Thymus (tissue), 11 donors: Measurements from ENCODE around the gene TUBB6. TPM values are rescaled to one million over a fixed set of nuclear protein-coding genes. Genes with fewer than 3 reads are reported as not detected.

Source experiments
- DNase-seq, 9 donors: peaks; one replicate each; pipeline ENCODE4 v3.0.0-alpha.2; 2013; ENCODE audit warnings: low spot score in 9 of 9, low read depth in 6 of 9, missing footprints in 1 of 9
- H3K27ac ChIP-seq, 2 donors: one replicate each; pipeline ENCODE4 v1.5.1; 2013; ENCODE audit warnings: control low read depth in 1 of 2, low read depth in 1 of 2, low read length in 1 of 2, mild to moderate bottlenecking in 1 of 2, moderate library complexity in 1 of 2
- H3K27me3 ChIP-seq, 2 donors: one replicate each; pipeline ENCODE4 v1.5.1; 2013; ENCODE audit warnings: low read length in 1 of 2; ENCODE audit not compliant: control insufficient read depth in 2 of 2, insufficient read depth in 1 of 2
- H3K36me3 ChIP-seq, 2 donors: one replicate each; pipeline ENCODE4 v1.5.1; 2013; ENCODE audit warnings: low read length in 1 of 2, mild to moderate bottlenecking in 1 of 2, moderate library complexity in 1 of 2; ENCODE audit not compliant: control insufficient read depth in 2 of 2, insufficient read depth in 2 of 2
- H3K4me1 ChIP-seq, 2 donors: one replicate each; pipeline ENCODE4 v1.5.1; 2013; ENCODE audit warnings: low read length in 2 of 2; ENCODE audit not compliant: control insufficient read depth in 2 of 2, insufficient read depth in 2 of 2
- H3K4me3 ChIP-seq, 2 donors: one replicate each; pipeline ENCODE4 v1.5.1; 2013; ENCODE audit warnings: low read length in 2 of 2, control low read depth in 1 of 2, mild to moderate bottlenecking in 1 of 2
- H3K9me3 ChIP-seq, 2 donors: one replicate each; pipeline ENCODE4 v1.5.1; 2013; ENCODE audit warnings: low read length in 1 of 2, mild to moderate bottlenecking in 1 of 2; ENCODE audit not compliant: control insufficient read depth in 2 of 2, insufficient read depth in 1 of 2
- WGBS: extraction: QIAGEN DNeasy Blood & Tissue Kit; methylation state at CpG from one replicate; pipeline ENCODE4 v1.1.7; 2013; 5-methylcytosine and 5-hydroxymethylcytosine counted together
- polyA plus RNA-seq: library from polyadenylated mRNA; stranded (reverse); fragments of 200-250 nt; gene quantifications from one replicate; pipeline ENCODE4 v1.2.3, GENCODE V29; 2013
- total RNA-seq: library from RNA; stranded (reverse); fragments of 120-200 nt; gene quantifications from one replicate; pipeline ENCODE4 v1.2.4, GENCODE V29; 2013
- donor health status: healthy.

Gene TUBB6
- total and polyA plus RNA-seq, 2 donors: 24.9 to 46.6 TPM

DNA sequence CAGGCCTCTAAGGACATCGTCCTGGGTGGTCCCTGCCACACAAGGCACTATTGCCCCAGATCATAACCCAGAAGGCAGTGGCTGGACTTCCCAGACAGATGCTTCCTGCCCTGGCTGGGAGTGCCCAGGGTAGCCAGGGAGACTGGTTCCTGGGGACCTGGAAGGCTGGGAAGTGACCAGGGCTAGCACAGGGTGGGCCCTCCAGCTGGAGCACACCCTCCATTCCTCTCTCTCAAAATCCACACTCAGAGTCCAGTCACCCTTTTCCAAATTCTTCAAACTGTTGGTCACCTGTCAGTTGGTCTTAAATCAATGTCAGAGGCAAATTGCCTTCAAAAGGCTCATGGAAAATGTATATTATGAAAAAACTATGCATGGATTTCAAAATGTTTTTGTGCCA is 11.6 kb upstream of the TUBB6 start:
- H3K4me3 ChIP-seq: no peak overlapping the region
- peaks cover 0 to 4% of the 10 kb centered on the region in 2 donors for H3K27me3 ChIP-seq
- no peaks in the 10 kb centered on the region for H3K36me3 ChIP-seq
- H3K27ac ChIP-seq: no peak overlapping the region
- 94% methylated on average over 1 of the region's 1 CpG for WGBS
- no peak for DNase-seq
- no peaks in the 10 kb centered on the region for H3K4me1 ChIP-seq
- H3K9me3 ChIP-seq: peaks cover 0 to 3% of the 10 kb centered on the region in 2 donors

DNA sequence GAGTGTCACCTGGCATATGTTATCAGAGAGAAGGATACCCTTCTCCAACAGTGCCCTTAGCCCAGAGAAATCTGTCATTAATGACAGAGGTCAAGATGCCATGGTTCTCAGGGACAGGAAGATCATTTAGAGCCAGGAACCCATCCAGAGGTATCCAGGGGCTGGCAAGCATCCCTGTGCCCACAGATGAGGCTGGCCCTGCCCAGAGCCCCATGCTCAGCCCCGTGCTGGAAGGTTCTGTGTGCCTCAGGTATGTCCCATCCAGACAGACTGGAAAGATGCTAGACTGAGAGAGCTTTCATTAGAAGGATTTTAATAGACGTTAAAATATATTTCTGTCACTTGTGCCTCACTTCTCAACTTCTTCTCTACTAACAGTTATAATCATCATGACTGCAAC is 8.2 kb upstream of the TUBB6 start:
- H3K4me3 ChIP-seq: no peak overlapping the region
- H3K27ac ChIP-seq: no peak overlapping the region
- H3K4me1 ChIP-seq: no peaks in the 10 kb centered on the region
- peaks cover 0 to 11% of the 10 kb centered on the region in 2 donors for H3K27me3 ChIP-seq
- WGBS: 91% methylated on average over 2 of the region's 2 CpGs
- peaks cover 0 to 3% of the 10 kb centered on the region in 2 donors for H3K9me3 ChIP-seq
- no peaks in the 10 kb centered on the region for H3K36me3 ChIP-seq
- DNase-seq: no peak

DNA sequence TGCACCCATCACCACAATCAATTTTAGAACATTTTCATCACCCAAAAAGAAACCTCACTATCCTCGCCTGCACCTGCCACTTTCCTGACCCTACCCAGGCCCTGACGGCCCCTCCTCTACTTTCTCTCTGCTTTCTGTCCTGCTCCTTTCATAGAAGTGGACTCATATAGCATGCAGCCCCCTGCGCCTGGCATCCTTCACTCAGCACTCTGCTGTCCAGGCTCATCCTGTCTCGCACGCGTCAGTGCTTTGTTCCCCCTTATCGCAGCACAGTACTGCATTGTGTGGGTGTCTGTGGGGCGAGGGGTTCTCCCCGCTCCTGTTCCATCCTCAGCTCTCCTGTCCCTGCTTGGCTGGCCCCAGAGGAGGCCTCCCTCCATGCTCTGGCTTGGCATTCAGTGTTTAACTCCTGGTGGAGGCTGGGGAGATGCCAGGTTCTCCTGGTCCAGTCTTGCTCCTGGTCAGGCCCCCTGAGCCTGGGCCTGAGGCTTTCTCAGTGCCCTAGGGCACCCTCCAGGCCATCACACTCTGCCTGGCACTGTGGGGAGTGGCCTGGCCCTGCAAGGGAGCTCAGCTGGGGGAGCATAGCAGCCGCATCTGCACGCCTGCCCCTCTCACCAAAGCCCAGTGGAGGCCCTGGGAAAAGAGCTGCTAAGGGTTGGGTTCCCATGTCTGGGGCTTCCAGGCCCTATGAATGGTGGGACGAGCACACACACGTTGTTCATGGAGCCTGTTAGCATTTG is 6.6 kb upstream of the TUBB6 start:
- 97% methylated on average over 13 of the region's 13 CpGs for WGBS
- Histone ChIP-seq H3K4me1 (peaks cover 0 to 3% of the 10 kb centered on the region in 2 donors), H3K9me3 (peaks cover 0 to 3% of the 10 kb centered on the region in 2 donors), H3K36me3 (no peaks in the 10 kb centered on the region), H3K27ac (no peak overlapping the region), H3K4me3 (no peak overlapping the region), H3K27me3 (peaks cover 6 to 27% of the 10 kb centered on the region in 2 donors)
- DNase-seq: no peak

DNA sequence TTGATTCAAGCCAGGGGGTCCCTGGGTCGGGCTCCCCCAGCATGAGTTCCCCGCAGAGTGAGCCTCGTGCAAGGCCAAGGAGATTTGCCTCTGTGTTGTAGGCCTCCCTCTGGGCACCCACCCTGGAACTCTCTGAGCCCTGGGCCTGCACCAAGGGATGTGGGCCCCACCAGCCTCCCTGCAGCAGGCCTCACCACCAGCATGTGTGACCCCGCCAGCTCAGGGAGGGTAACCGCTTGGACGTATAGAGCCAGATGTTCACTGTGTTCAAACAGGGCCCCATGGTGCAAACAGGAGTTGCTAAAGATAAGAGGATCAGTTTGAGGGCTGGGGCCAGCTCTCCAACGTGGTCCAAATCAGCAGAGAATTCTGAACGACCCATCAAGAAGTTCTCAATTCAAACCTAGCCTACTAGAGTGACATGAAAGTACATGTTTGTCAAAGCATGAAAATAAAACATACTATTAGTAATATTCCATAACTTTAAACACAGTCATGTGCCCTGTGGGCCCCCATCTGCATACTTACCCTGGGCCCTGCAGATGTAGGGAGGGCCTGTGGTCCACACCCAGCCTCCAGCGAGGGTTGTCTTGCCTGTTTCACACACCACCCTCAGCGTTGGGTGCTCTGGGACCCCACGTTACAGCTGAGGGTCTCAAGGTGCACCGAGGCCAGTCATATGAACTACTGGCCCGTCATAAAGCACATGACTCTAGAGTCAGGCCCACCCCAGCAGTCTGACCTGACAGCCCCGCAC is 5.5 kb upstream of the TUBB6 start:
- Histone ChIP-seq H3K4me3 (no peak overlapping the region), H3K9me3 (peaks cover 0 to 3% of the 10 kb centered on the region in 2 donors), H3K36me3 (no peaks in the 10 kb centered on the region), H3K4me1 (peaks cover 0 to 9% of the 10 kb centered on the region in 2 donors), H3K27ac (no peak overlapping the region), H3K27me3 (peaks cover 18 to 38% of the 10 kb centered on the region in 2 donors)
- 92% methylated on average over 14 of the region's 14 CpGs for WGBS
- DNase-seq: no peak

DNA sequence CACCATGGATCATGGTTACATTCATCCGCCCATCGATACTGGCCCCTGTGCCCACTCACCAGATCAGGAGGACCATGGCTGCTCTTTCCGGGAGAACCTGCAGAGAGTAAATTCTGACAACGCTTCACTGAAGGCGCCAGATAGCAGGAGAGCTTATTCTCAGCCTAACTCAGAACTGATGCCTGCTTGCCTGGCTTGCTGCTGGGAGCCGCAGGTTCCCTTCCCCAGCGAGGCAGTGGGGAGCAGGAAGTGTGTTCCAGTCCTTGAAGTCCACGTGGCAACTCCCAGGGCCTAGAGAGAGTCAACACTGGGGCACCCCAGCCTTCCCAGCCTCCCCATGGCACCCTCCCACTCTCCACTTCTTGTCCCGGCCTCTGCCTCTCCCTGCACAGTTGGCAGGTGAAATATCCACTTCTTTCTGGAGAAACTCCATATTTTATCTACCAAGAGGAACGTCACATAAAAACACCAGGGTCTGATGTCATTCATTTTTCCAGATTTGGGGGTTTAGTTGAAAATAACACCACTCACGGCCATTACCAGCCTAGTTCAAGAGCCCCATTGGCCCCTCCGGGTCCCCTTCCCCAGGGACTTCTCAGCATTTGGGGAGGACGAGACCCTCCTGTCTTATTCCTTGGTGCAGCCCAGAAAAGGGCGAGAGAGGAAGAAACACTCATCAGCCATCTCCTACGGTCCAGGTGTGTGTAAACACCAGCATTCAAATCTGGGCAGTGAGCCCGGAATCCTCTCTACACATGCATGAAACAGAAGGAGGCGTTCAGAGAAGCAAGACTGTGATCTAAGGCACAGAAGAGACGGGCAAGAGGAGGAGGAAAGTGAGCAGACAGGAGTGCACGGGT is 3.5 kb upstream of the TUBB6 start:
- Histone ChIP-seq H3K27ac (no peak overlapping the region), H3K4me1 (peaks cover 0 to 12% of the 10 kb centered on the region in 2 donors), H3K36me3 (no peaks in the 10 kb centered on the region), H3K9me3 (peaks cover 0 to 2% of the 10 kb centered on the region in 2 donors), H3K4me3 (no peak overlapping the region), H3K27me3 (peaks cover 38 to 57% of the 10 kb centered on the region in 2 donors)
- 92% methylated on average over 19 of the region's 19 CpGs for WGBS
- DNase-seq: no peak

DNA sequence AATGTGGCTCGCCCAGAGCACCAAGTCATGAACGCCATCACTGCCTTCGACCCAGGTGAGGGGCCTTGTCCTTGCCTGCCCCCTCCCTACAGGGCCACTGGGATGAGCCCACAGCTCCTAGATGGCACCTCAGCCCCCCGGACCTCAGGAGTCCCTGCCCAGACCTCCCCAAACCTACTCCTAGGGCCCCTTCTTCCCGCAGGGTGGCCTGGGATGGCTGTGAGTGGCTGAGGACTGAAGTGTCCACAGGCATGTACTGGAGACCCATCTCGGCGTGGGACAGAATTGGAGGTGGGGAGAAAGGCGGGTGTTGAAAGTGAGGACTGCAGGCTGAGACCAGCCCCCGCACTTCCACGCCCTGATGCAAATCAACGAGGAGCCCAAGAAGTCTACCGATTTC is 2.8 kb upstream of the TUBB6 start:
- no peaks in the 10 kb centered on the region for H3K36me3 ChIP-seq
- peaks cover 42 to 63% of the 10 kb centered on the region in 2 donors for H3K27me3 ChIP-seq
- DNase-seq: no peak
- H3K4me3 ChIP-seq: no peak overlapping the region
- H3K9me3 ChIP-seq: no peaks in the 10 kb centered on the region
- no peak overlapping the region for H3K27ac ChIP-seq
- H3K4me1 ChIP-seq: peaks cover 0 to 14% of the 10 kb centered on the region in 2 donors
- WGBS: 95% methylated on average over 12 of the region's 12 CpGs

DNA sequence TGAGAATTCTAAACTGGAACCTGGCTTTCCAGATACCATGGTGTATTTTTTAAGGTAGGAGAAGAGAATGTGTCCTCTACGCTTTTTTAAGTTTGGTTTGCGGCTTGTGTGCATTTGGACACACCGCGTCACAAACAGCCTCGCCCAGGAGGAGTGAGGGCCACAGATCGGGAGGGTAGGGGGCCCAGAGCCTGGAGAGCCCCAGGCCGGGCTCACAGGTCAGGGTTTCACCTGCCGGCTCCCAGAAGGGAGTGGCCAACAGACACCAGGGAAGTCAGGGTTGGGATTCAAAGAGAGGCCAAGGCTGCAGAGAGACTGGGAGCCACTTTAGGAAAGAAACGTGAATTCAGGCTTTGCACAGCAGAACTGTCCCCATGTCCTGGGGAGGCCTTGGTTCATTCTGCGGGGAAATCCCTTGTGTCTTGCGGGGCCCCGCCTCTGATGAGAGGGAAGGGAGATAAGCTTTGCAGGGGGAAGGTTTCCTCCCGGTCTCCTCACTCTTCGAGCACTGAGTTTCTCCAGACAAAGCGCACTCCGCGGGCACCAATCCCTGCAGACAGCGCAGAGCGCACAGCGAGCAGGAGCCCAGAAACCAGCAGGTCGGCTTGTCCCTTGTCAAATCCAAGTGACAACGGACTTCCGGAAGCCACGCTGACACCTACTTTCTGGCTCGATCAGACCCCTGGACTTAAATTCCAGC is 2.0 kb upstream of the TUBB6 start:
- Histone ChIP-seq H3K27ac (no peak overlapping the region), H3K27me3 (peaks cover 45 to 70% of the 10 kb centered on the region in 2 donors), H3K9me3 (no peaks in the 10 kb centered on the region), H3K4me3 (no peak overlapping the region), H3K4me1 (peaks cover 0 to 14% of the 10 kb centered on the region in 2 donors), H3K36me3 (no peaks in the 10 kb centered on the region)
- DNase-seq: no peak
- 89% methylated on average over 25 of the region's 25 CpGs for WGBS

DNA sequence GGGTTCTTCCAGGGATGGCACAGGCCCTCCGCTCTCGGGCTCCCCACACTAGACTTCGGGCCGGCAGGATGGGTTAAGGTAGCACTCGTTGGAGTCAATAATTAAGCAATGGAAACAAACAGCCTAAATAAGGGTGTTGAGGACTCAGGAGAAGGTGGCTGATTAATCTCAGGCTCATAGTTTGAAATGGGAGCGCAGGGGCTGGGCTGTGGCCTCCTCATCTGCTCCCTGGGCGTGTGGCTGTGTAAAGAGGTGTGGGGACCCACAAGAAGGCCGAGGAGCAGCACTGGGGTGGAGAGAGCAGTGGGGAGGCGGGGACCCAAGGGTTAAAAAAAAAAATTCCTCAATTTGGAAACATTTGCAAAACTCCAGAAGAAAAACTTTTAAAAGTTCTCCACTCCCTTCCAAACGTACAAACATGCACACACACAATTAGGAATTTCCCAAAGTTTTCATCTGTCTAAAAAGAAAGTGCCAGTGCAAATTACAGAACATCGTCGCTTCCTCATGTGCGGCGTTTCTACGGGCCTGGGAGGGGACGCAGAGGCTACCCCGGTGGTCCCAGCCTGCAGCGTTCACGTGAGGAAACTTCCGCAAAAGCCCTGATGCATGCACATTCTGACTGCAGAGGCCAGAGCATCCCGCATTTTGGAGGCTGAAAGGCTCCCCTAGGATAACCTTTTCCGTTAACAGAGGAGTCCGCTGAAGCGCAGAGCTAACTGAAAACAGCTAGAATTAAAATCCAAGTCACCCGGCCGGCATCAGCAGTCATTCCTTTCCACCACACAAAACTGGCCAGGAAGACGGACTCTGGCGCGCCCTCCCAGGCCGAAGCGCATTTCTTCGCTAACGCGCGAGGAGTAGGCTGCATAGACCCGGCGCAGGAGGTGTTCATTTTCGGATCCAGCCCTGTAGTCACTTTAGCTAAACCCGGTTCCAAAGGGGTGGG is 1.0 kb upstream of the TUBB6 start:
- H3K9me3 ChIP-seq: no peaks in the 10 kb centered on the region
- peaks cover 0 to 14% of the 10 kb centered on the region in 2 donors for H3K4me1 ChIP-seq
- H3K4me3 ChIP-seq: peak overlapping the region; percentile 13 to 52
- no peaks in the 10 kb centered on the region for H3K36me3 ChIP-seq
- H3K27ac ChIP-seq: peak overlapping the region; percentile 47 to 60
- 17% methylated on average over 39 of the region's 39 CpGs for WGBS
- peak in 1 of 9 donors; percentile 25 for DNase-seq
- H3K27me3 ChIP-seq: peaks cover 45 to 66% of the 10 kb centered on the region in 2 donors
